ENCODE results near the gene RBBP5.

The RBBP5 gene

DNA sequence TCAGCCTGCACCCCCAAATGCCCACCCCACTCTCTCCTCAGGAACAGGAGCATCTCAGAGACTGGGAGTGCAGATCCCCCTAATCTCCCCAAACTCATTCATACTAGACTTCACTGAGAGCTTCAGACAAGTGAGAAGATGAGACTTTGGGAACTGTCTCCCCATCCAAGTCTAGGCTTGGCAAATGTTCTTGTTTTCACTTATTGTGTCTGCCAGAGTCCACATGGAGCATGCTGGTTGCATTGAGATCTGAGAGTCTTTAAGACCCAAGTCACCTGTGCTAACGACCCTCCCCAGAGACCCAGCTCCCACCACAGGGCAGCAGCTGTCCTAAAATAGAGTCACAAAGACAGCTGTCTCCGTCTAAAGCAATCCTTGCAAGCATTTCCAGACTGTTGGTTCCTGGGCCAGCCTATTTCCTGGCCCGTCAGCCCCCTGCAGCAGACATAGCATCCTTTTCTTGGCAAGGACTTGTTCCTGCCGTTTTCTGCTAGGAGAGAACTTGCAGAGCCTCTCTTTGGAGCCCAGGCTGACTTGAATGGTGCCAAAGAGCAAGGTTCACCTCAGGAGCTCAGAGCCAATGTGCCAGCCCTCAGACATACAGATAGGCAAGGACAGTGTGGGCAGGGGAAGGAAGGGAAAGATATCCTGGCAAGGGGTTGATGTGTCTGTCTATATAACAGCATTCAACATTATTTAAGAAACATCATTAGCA, 80.6 kb downstream of the RBBP5 start:
- no peak for ATAC-seq
- TF ChIP-seq ZNF565 (CRISPR knock-in tag; conservative IDR thresholded peaks at IDR 0.05; ENCODE audit: low read depth), result no peak
- TF ChIP-seq ZC3H10 (CRISPR knock-in tag; IDR thresholded peaks at IDR 0.05), result no peak

DNA sequence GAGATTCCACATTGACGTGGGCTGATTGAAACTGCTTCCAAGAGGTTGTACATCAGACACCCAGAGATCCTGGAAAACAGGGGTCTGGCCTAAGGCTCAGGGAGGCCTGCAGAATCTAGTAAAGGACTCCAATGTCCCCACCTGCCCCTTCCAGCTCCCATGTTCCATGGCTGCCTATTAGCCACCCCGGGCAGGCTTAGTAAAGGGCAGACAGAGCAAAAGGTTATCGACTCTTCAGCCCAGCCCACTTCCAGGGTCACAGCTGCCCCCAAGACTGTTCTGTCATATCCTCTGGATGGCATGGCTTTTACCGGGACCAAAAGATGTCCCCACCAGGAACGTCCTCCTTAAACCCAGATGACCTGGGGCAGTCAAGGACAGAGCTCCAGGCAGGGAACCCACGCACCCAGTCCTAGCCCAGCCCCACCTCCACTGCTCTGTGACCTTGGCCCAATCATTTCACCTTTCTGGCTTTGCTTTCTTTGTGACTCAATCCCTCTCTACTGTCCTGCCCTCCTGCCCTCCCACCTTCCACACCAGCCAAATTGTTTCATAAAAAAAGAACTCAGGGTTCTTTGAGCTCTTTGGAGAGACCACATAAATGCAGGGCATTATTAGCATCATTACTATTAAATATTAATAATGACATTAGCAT, 83.5 kb downstream of the RBBP5 start:
- TF ChIP-seq OSR1 (CRISPR knock-in tag; IDR thresholded peaks at IDR 0.05) (no peak), ZNF8 (CRISPR knock-in tag; IDR thresholded peaks at IDR 0.05) (no peak), ARNTL (CRISPR knock-in tag; IDR thresholded peaks at IDR 0.05; ENCODE audit: borderline replicate concordance, low read depth) (no peak), ZC3H10 (CRISPR knock-in tag; IDR thresholded peaks at IDR 0.05) (no peak), ZFP3 (CRISPR knock-in tag; IDR thresholded peaks at IDR 0.05) (no peak), ZNF565 (CRISPR knock-in tag; conservative IDR thresholded peaks at IDR 0.05; ENCODE audit: low read depth) (no peak), ZFP30 (CRISPR knock-in tag; IDR thresholded peaks at IDR 0.05) (no peak), ISL1 (CRISPR knock-in tag; IDR thresholded peaks at IDR 0.05) (no peak), BACH2 (CRISPR knock-in tag; IDR thresholded peaks at IDR 0.05; ENCODE audit: borderline replicate concordance) (no peak), ZNF70 (CRISPR knock-in tag; IDR thresholded peaks at IDR 0.05) (no peak)
- TF ChIP-seq, protein P1, sequence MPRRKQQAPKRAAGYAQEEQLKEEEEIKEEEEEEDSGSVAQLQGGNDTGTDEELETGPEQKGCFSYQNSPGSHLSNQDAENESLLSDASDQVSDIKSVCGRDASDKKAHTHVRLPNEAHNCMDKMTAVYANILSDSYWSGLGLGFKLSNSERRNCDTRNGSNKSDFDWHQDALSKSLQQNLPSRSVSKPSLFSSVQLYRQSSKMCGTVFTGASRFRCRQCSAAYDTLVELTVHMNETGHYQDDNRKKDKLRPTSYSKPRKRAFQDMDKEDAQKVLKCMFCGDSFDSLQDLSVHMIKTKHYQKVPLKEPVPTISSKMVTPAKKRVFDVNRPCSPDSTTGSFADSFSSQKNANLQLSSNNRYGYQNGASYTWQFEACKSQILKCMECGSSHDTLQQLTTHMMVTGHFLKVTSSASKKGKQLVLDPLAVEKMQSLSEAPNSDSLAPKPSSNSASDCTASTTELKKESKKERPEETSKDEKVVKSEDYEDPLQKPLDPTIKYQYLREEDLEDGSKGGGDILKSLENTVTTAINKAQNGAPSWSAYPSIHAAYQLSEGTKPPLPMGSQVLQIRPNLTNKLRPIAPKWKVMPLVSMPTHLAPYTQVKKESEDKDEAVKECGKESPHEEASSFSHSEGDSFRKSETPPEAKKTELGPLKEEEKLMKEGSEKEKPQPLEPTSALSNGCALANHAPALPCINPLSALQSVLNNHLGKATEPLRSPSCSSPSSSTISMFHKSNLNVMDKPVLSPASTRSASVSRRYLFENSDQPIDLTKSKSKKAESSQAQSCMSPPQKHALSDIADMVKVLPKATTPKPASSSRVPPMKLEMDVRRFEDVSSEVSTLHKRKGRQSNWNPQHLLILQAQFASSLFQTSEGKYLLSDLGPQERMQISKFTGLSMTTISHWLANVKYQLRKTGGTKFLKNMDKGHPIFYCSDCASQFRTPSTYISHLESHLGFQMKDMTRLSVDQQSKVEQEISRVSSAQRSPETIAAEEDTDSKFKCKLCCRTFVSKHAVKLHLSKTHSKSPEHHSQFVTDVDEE (CRISPR knock-in tag; IDR thresholded peaks at IDR 0.05), result no peak
- TF ChIP-seq, protein P2, sequence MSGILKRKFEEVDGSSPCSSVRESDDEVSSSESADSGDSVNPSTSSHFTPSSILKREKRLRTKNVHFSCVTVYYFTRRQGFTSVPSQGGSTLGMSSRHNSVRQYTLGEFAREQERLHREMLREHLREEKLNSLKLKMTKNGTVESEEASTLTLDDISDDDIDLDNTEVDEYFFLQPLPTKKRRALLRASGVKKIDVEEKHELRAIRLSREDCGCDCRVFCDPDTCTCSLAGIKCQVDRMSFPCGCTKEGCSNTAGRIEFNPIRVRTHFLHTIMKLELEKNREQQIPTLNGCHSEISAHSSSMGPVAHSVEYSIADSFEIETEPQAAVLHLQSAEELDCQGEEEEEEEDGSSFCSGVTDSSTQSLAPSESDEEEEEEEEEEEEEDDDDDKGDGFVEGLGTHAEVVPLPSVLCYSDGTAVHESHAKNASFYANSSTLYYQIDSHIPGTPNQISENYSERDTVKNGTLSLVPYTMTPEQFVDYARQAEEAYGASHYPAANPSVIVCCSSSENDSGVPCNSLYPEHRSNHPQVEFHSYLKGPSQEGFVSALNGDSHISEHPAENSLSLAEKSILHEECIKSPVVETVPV (CRISPR knock-in tag; IDR thresholded peaks at IDR 0.05), result no peak
- TF ChIP-seq, protein P3, sequence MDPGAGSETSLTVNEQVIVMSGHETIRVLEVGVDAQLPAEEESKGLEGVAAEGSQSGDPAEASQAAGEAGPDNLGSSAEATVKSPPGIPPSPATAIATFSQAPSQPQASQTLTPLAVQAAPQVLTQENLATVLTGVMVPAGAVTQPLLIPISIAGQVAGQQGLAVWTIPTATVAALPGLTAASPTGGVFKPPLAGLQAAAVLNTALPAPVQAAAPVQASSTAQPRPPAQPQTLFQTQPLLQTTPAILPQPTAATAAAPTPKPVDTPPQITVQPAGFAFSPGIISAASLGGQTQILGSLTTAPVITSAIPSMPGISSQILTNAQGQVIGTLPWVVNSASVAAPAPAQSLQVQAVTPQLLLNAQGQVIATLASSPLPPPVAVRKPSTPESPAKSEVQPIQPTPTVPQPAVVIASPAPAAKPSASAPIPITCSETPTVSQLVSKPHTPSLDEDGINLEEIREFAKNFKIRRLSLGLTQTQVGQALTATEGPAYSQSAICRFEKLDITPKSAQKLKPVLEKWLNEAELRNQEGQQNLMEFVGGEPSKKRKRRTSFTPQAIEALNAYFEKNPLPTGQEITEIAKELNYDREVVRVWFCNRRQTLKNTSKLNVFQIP (CRISPR knock-in tag; IDR thresholded peaks at IDR 0.05; ENCODE audit: borderline replicate concordance, low read depth), result no peak
- TF ChIP-seq, protein P4, sequence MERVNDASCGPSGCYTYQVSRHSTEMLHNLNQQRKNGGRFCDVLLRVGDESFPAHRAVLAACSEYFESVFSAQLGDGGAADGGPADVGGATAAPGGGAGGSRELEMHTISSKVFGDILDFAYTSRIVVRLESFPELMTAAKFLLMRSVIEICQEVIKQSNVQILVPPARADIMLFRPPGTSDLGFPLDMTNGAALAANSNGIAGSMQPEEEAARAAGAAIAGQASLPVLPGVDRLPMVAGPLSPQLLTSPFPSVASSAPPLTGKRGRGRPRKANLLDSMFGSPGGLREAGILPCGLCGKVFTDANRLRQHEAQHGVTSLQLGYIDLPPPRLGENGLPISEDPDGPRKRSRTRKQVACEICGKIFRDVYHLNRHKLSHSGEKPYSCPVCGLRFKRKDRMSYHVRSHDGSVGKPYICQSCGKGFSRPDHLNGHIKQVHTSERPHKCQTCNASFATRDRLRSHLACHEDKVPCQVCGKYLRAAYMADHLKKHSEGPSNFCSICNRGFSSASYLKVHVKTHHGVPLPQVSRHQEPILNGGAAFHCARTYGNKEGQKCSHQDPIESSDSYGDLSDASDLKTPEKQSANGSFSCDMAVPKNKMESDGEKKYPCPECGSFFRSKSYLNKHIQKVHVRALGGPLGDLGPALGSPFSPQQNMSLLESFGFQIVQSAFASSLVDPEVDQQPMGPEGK (CRISPR knock-in tag; IDR thresholded peaks at IDR 0.05; ENCODE audit: borderline replicate concordance), result no peak
- TF ChIP-seq, protein P5, sequence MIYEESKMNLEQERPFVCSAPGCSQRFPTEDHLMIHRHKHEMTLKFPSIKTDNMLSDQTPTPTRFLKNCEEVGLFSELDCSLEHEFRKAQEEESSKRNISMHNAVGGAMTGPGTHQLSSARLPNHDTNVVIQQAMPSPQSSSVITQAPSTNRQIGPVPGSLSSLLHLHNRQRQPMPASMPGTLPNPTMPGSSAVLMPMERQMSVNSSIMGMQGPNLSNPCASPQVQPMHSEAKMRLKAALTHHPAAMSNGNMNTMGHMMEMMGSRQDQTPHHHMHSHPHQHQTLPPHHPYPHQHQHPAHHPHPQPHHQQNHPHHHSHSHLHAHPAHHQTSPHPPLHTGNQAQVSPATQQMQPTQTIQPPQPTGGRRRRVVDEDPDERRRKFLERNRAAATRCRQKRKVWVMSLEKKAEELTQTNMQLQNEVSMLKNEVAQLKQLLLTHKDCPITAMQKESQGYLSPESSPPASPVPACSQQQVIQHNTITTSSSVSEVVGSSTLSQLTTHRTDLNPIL (CRISPR knock-in tag; IDR thresholded peaks at IDR 0.05; ENCODE audit: low read depth), result no peak
- no peak for ATAC-seq

DNA sequence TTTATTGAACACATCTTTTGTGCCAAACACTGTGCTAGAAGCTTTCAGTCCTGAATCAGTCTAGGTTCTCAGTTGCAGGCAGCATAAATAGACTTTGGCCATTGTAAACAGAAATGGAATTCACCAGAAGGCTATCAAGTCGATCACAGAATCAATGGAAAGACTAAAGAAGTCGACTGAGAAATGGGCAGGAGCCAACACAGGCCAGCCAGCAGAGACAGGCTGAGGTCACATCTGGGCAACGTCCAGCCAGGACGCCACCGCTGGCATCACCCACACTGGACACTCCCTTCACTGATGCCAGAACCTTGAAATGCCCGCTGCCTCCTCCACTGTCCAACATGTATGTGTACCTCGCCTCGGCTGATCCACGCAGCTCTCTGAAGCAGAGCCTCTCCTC, 84.2 kb downstream of the RBBP5 start:
- no peak for ATAC-seq

More for the DNA sequence above, 84.2 kb downstream of the RBBP5 start:
- TF ChIP-seq ISL1 (CRISPR knock-in tag; IDR thresholded peaks at IDR 0.05) (no peak), GLIS3 (CRISPR knock-in tag; IDR thresholded peaks at IDR 0.05) (no peak), SNAI2 (CRISPR knock-in tag; IDR thresholded peaks at IDR 0.05) (no peak), ZNF70 (CRISPR knock-in tag; IDR thresholded peaks at IDR 0.05) (no peak)
- TF ChIP-seq, protein P2 (CRISPR knock-in tag; IDR thresholded peaks at IDR 0.05), result no peak
- TF ChIP-seq, protein P5 (CRISPR knock-in tag; IDR thresholded peaks at IDR 0.05; ENCODE audit: low read depth), result no peak
- TF ChIP-seq, protein P4 (CRISPR knock-in tag; IDR thresholded peaks at IDR 0.05; ENCODE audit: borderline replicate concordance), result no peak

Data from SK-N-SH treated with all-trans-retinoic acid at 6 μM for 48 hours (cell line).